Right hindlimb (tissue), 1 donor: ENCODE measurements around the gene ARL1.
A peak's percentile ranks its signal among the peaks of the same experiment; 100 is the strongest.
"Not testable (repeated sequence)": the region's sequence is repeated elsewhere in the genome, so short reads cannot be mapped to it uniquely, and the experiment has no call there.

Experiments used
- DNase-seq: peaks from one replicate; pipeline ENCODE4 v3.0.0-alpha.2; 2018

Gene ARL1

GRCh38 chr12:101407436-101408345 is at the start of gene ARL1:
TSS of gene ARL1 (minus strand) at chr12:101407772. CDS start at chr12:101407645, 127 bp downstream.
- DNase-seq = peak; percentile 93

GRCh38 chr12:101455685-101456084 is 48.1 kb upstream of the ARL1 start:
- DNase-seq = no peak

- DNase-seq = no peak
Measured at GRCh38 chr12:101441461-101442224, 34.1 kb upstream of the ARL1 start.

GRCh38 chr12:101439236-101439635 is 31.7 kb upstream of the ARL1 start:
- no peak for DNase-seq

GRCh38 chr12:101436136-101436535 is 28.6 kb upstream of the ARL1 start:
- no peak for DNase-seq

GRCh38 chr12:101430456-101430855 is 22.9 kb upstream of the ARL1 start:
- DNase-seq = no peak

- DNase-seq = no peak
Measured at GRCh38 chr12:101424620-101425019, 17.0 kb upstream of the ARL1 start.

- DNase-seq = not testable (repeated sequence)
Measured at GRCh38 chr12:101422066-101422465, 14.5 kb upstream of the ARL1 start.

- DNase-seq = no peak
Measured at GRCh38 chr12:101415228-101415627, 7.7 kb upstream of the ARL1 start.

GRCh38 chr12:101414533-101415119 is 7.1 kb upstream of the ARL1 start:
- DNase-seq = no peak

- DNase-seq = not testable (repeated sequence)
Measured at GRCh38 chr12:101410169-101410568, 2.6 kb upstream of the ARL1 start.

- DNase-seq = no peak
Measured at GRCh38 chr12:101407049-101407435, 530 bp downstream of the ARL1 start.

GRCh38 chr12:101391181-101391580 is 16.4 kb downstream of the ARL1 start:
- not testable (repeated sequence) for DNase-seq

GRCh38 chr12:101379149-101379548 is 28.4 kb downstream of the ARL1 start:
- no peak for DNase-seq

GRCh38 chr12:101375573-101375972 is 32.0 kb downstream of the ARL1 start:
- DNase-seq = no peak

- no peak for DNase-seq
Measured at GRCh38 chr12:101372431-101372830, 35.1 kb downstream of the ARL1 start.

- no peak for DNase-seq
Measured at GRCh38 chr12:101368016-101368415, 39.6 kb downstream of the ARL1 start.

- no peak for DNase-seq
Measured at GRCh38 chr12:101361455-101361854, 46.1 kb downstream of the ARL1 start.

- no peak for DNase-seq
Measured at GRCh38 chr12:101356794-101357193, 50.8 kb downstream of the ARL1 start.

- DNase-seq = no peak
Measured at GRCh38 chr12:101351682-101352081, 55.9 kb downstream of the ARL1 start.

- DNase-seq = no peak
Measured at GRCh38 chr12:101343893-101344292, 63.7 kb downstream of the ARL1 start.
